Erythroblast (primary cell): ENCODE measurements around the gene CDX2.

ENCODE experiments used
- GATA1 ChIP-seq: IDR thresholded peaks from 2 replicates; pipeline ENCODE4 v1.6.1; 2011; ENCODE audit warnings: low read depth, mild to moderate bottlenecking, control low read depth, low read length, moderate library complexity
- POLR2A ChIP-seq: IDR thresholded peaks from 2 replicates; pipeline ENCODE4 v1.6.1; 2011; ENCODE audit warnings: mild to moderate bottlenecking, low read length

DNA sequence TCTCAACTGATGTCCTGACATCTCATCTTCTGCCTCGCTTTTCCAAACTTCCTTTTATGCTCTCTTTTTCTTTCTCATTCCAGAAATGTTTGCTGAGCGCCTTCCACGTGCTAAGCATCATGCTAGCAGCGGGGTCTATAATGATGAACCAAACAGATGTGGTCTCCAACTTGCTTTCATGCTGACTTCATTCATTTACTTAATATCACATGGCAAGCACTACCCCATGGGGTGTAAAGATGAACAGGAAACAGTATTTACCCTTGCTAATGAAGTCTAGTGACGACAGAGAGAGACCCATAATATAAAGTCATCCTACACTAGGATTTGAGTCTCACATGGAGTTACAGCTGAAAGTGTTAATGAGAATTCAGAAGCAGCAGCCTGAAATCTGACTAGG, 40.9 kb upstream of the CDX2 start:
- TF ChIP-seq POLR2A (no peak), GATA1 (no peak)
